ENCODE measurements around the gene PDHB.

The PDHB gene

GRCh38 chr3:58408906-58409305, 24.7 kb downstream of the PDHB start:
- FAIRE-seq (peak; percentile 33), DNase-seq (ENCODE audit: insufficient read length, low spot score) (no peak)

GRCh38 chr3:58404396-58404795, 29.2 kb downstream of the PDHB start:
- FAIRE-seq (no peak), DNase-seq (ENCODE audit: insufficient read length, low spot score) (no peak)

DNA sequence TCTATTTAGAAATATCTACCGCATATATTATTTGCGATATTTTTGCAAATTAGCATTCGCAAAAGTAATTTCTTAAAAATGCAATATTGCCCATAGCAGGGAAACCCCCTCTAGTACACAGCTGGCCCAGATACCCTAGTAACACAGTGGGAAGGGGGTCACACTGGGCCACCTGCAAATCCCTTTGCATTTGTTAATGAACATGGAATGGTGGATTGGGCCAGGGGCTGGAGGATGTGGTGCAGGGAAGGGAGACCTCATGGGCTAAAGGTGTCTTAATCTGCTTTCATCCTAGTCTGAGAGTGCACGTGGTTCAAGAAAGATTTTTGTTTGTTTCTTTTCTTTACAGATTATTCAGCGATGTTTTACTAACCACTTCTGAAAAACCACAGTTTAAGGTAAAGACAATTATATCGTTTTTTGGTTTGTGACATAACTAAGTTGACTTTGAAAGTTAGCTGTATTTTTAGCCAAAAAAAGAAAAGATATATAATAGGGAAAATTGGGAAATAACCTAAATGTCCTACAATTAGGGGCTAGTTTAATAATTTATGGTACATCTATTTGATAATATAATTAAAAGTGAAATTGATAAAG, 30.0 kb downstream of the PDHB start:
- DNase-seq (ENCODE audit: insufficient read length, low spot score), result no peak
- no peak for FAIRE-seq

GRCh38 chr3:58398669-58399333, 34.8 kb downstream of the PDHB start:
- FAIRE-seq (no peak), DNase-seq (ENCODE audit: insufficient read length, low spot score) (no peak)

DNA sequence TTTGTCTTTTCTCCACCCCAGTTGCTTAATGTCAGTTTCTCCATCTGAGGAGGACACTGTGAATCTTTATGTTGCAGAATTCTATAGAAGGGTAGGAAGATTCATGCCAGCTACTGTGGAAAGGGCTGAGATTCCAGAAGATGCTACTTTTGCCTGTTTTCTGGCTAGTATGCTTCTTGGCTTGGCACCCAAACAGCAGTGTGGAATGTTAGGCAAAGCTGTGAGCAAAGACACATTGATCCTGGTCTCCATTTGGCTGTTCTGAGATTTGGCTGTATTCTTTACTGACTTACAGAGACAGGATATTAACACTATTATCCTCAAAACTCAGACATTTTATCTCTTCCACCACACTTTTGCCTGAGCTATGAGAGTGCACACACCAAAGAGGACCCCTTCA, 39.3 kb downstream of the PDHB start:
- peak; percentile 23 for FAIRE-seq
- no peak for DNase-seq (ENCODE audit: insufficient read length, low spot score)

GRCh38 chr3:58392181-58392580, 41.5 kb downstream of the PDHB start:
- FAIRE-seq (no peak), DNase-seq (ENCODE audit: insufficient read length, low spot score) (no peak)

GRCh38 chr3:58391156-58391865, 42.3 kb downstream of the PDHB start:
- no peak for DNase-seq (ENCODE audit: insufficient read length, low spot score)
- no peak for FAIRE-seq

DNA sequence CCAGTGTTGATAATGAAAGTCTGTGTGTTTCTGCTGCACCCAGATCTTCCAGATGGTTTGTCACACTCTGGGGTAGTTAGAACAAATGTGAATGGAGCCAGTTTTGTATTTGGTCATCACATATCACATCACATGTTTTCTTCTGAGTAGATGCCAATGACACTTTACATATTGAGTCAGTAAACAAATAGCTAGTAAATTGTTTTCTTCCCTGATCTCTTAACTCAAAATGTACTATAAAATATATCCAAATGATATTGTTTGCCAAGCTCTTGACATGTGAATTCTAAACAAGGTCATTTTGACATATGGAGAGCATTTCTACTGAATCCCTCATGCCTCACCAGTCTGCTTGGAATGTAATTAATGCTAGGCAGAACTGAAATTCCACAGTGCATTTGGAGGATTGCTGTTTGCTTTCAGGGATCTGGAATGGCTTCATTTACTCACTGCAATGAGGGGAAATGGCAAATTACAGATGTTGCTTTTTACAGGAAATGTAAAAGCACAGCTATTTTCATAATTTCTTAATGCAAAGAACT, 45.0 kb downstream of the PDHB start:
- no peak for DNase-seq (ENCODE audit: insufficient read length, low spot score)
- no peak for FAIRE-seq

DNA sequence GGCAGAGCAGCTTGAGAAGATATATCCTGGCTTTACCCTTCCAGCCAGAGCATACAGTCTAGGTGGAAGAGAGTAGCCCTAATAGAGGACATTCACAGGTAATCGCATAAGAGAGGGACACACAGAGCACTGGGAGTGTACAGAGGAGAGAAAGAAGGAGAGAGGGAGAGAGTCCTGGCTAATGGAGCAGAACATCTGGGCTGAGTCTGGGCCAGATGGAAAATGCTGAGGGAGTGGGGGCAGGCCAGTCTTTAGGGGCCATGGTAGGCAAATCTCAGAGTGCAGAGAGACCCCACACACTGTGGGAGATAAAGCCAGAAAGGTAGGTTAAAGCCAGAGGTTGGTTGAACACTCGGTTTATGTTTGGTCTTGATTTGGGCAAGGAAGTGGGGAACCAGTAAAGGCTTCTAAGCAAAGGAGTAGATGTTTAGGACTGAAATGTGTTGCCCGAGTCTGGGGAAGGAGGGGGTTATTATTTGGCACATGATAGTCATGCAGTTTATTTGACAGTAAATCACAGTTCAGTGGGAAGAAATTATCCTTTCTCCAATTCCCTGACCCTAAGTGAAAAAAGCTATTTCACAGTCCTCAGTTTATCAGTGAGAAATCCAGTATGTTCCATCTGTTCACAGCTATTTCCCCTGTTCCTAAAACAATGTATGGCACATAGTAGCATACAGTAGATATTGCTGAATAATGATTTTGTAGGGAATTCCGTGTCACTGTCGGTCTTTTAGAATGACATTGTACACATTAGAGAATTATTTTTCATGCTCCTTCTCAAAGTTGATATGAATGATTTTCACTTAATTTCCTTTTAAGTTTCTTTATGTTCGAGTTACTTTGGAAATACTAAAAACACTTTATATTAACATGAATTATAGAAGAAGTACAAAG, 45.7 kb downstream of the PDHB start:
- DNase-seq (ENCODE audit: insufficient read length, low spot score) (no peak), FAIRE-seq (no peak)

DNA sequence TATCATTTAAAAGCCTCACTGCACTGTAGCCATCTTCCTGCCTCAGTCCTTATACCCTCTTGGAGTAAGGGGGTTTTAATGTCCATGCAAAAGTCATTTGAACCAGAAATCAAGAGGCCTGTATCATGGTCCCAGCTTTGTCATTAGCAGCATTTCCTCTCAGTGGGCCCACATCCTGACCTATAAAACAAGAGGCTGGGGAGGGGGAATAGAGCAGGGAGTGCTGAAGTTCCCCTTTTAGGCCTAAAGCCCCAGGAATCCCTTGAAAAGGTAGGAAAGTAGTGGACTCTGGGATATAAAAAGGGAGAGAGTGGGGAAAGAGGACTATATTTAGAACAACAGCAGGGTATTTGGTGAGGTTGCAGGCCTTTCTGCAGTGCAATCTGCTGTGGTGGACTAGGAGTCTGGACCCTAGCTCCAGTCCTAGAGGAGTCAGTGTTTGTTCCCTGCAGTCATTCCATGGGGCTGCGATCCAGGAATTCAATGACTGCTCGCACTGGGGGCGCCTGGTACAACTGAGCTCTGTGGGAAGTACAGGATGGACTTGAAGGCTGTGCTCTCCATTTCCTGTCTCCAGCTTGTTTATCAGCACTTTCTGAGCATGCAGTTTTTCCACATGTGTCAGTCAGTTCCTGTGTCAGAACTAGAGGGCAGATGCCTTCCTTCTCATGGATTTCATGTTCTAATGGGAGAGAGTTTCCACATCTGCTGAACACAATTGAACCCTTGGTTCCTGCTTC, 46.8 kb downstream of the PDHB start:
- no peak for FAIRE-seq
- no peak for DNase-seq (ENCODE audit: insufficient read length, low spot score)

GRCh38 chr3:58384381-58385090, 49.1 kb downstream of the PDHB start:
- no peak for DNase-seq (ENCODE audit: insufficient read length, low spot score)
- FAIRE-seq, result no peak

GRCh38 chr3:58383904-58384303, 49.7 kb downstream of the PDHB start:
- FAIRE-seq (peak; percentile 54), DNase-seq (ENCODE audit: insufficient read length, low spot score) (peak; percentile 80)

- FAIRE-seq, result no peak
- DNase-seq (ENCODE audit: insufficient read length, low spot score), result peak; percentile 8
These were observed 50.2 kb downstream of the PDHB start for GRCh38 chr3:58383476-58383875.

GRCh38 chr3:58379351-58380073, 54.1 kb downstream of the PDHB start:
- no peak for FAIRE-seq

DNA sequence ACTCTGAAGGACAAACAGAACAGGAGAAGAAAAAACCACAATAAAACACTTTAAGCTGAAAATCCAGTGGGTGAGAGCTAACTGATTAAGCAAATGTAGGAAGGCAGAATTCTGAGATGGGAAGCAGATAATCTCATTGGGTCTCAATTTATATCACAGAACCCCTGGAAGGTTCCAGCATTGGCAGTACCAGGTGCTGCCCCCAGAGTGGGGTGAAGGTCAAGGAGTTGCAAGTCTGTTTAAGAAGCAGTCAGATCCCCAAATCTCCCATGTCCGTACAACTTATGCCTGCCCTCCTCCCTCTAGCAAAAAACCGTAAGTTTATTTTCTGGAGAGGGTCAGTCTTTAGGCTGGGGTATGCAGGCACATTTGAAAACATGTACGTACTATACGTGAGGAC, 55.9 kb downstream of the PDHB start:
- DNase-seq (ENCODE audit: insufficient read length, low spot score) (no peak), FAIRE-seq (no peak)

More at GRCh38 chr3:58379351-58380073, 54.1 kb downstream of the PDHB start:
- DNase-seq (ENCODE audit: insufficient read length, low spot score), result no peak
